Ovary (tissue), 9 donors: Measurements from ENCODE around the gene OR2S2. TPM values are rescaled to one million over a fixed set of nuclear protein-coding genes. Genes with fewer than 3 reads are reported as not detected.
"Not testable (repeated sequence)": the region's sequence is repeated elsewhere in the genome, so short reads cannot be mapped to it uniquely, and the experiment has no call there.

Source experiments
- DNase-seq, 5 donors: peaks; one replicate each; pipeline ENCODE4 v3.0.0-alpha.2; 2019 to 2020
- H3K27ac ChIP-seq, 2 donors: fragments of 200-600 bp; one replicate each; pipeline versions ENCODE4 v1.5.1 to v1.8.0; 2019 to 2022
- H3K27me3 ChIP-seq: fragments of 200-600 bp; one replicate; pipeline ENCODE4 v1.8.0; 2022
- H3K36me3 ChIP-seq: fragments of 200-600 bp; sonication (generic); one replicate; pipeline ENCODE4 v1.5.1; 2019
- H3K4me1 ChIP-seq: one replicate; pipeline ENCODE4 v1.8.1; 2013; ENCODE audit warnings: mild to moderate bottlenecking, moderate library complexity; ENCODE audit not compliant: insufficient read depth
- H3K4me3 ChIP-seq: fragments of 200-600 bp; sonication (generic); one replicate; pipeline ENCODE4 v1.5.1; 2017
- H3K9me3 ChIP-seq, 2 donors: fragments of 200-600 bp in 1 of 2; sonication (generic) in 1 of 2; one replicate each; pipeline versions ENCODE4 v1.5.1 to v1.8.1; 2013 to 2019; ENCODE audit warnings: mild to moderate bottlenecking in 1 of 2, moderate library complexity in 1 of 2
- CTCF ChIP-seq, 3 donors: fragments of 450-650 bp in 2 of 3; fragments of 200-600 bp in 1 of 3; IDR thresholded peaks; one replicate each; pipeline versions ENCODE4 v1.5.1 to v1.8.0; 2016 to 2022; ENCODE audit warnings: antibody characterized with exemption in 3 of 3, mild to moderate bottlenecking in 1 of 3
- EP300 ChIP-seq: sonication (generic); formaldehyde crosslinking; IDR thresholded peaks from one replicate; pipeline ENCODE4 v1.6.1; 2017; ENCODE audit warnings: antibody characterized with exemption
- POLR2A ChIP-seq: fragments of 450-650 bp; IDR thresholded peaks from one replicate; pipeline ENCODE4 v1.6.1; 2017; ENCODE audit warnings: antibody characterized with exemption, mild to moderate bottlenecking, moderate library complexity
- WGBS, 3 donors: extraction: QIAGEN DNeasy Blood & Tissue Kit in 1 of 3; methylation state at CpG; one replicate each; pipeline versions ENCODE4 v1.1.5 to v1.1.7; 2013 to 2017; 5-methylcytosine and 5-hydroxymethylcytosine counted together
- intact Hi-C, 4 donors: fragments of 100-400 bp; cut with DNase I; formaldehyde crosslinking; loops; one replicate each; pipeline versions ENCODE4 v1.11.0 to v1.15.1; 2022 to 2023
- polyA plus RNA-seq, 2 donors: library from polyadenylated mRNA; stranded (reverse); fragments of 200-250 nt in 1 of 2; fragments of 350-450 nt in 1 of 2; fragmentation: Illumina TruSeq in 1 of 2; extraction: RNeasy Lipid Tissue Mini Kit (QIAGEN cat#74804) in 1 of 2; gene quantifications; one replicate each; pipeline ENCODE4 v1.2.3, GENCODE V29; 2013 to 2014
- total RNA-seq, 7 donors: library from RNA; depleted of rRNA in 2 of 7; stranded (reverse); fragments of >200 nt in 2 of 7; fragmentation: NEBNext Ultra II Directional in 3 of 7; extraction: Animal tissue kit (Norgen Biotek cat#: 25700) in 3 of 7; gene quantifications; one replicate each; pipeline versions ENCODE4 v1.1.0 to v1.2.4, GENCODE V29; 2016 to 2023
- donor health status: DM: no; HTN: no; CAD: no; lungs with moderate emphysema.
- donor health status: DM: no; HTN: no; CAD: no.
- donor health status: Bipolar disorder and iron deficiency.
- donor health status: DM: yes; HTN: yes; CAD: no.
- donor health status: DM: no; HTN: no; CAD: no.
- donor health status: DM: yes; HTN: yes; CAD: no.

The OR2S2 gene
- total and polyA plus RNA-seq, 9 donors: not detected

- Histone ChIP-seq H3K27me3 (no peaks in the 10 kb centered on the region), H3K36me3 (no peaks in the 10 kb centered on the region), H3K27ac (no peak overlapping the region), H3K4me1 (no peaks in the 10 kb centered on the region), H3K4me3 (no peak overlapping the region), H3K9me3 (no peaks in the 10 kb centered on the region)
- no peak for DNase-seq
- WGBS, 3 donors: 92 to 95% (median 93%) methylated on average over 4 of the region's 4 CpGs
- intact Hi-C loops: no loop called here
- no peak for TF ChIP-seq CTCF (IDR thresholded peaks at IDR 0.05)
- TF ChIP-seq POLR2A: no peak
- TF ChIP-seq EP300: no peak
Observed at GRCh38 chr9:35935261-35935660, 22.7 kb downstream of the OR2S2 start.

- H3K4me1 ChIP-seq: not testable (repeated sequence)
Observed at GRCh38 chr9:35934069-35934468, 23.9 kb downstream of the OR2S2 start.

GRCh38 chr9:35933550-35934067 lies 24.3 kb downstream of the OR2S2 start:
- intact Hi-C loops: no loop called here
- Histone ChIP-seq H3K4me3 (no peak overlapping the region), H3K27ac (no peak overlapping the region), H3K9me3 (no peaks in the 10 kb centered on the region), H3K4me1 (no peaks in the 10 kb centered on the region), H3K36me3 (no peaks in the 10 kb centered on the region), H3K27me3 (no peaks in the 10 kb centered on the region)
- 79 to 86% (median 81%) methylated on average over 4 of the region's 4 CpGs for WGBS, 3 donors
- no peak for DNase-seq
- TF ChIP-seq CTCF (IDR thresholded peaks at IDR 0.05) (no peak), EP300 (no peak), POLR2A (no peak)

More at GRCh38 chr9:35934069-35934468, 23.9 kb downstream of the OR2S2 start:
- H3K27me3 ChIP-seq, H3K9me3 ChIP-seq, H3K27ac ChIP-seq, DNase-seq, H3K36me3 ChIP-seq, H3K4me3 ChIP-seq, intact Hi-C loops: not testable (repeated sequence)
- 92 to 95% (median 92%) methylated on average over 6 of the region's 6 CpGs for WGBS, 3 donors

GRCh38 chr9:35932735-35933134 lies 25.2 kb downstream of the OR2S2 start:
- H3K9me3 ChIP-seq: no peaks in the 10 kb centered on the region
- DNase-seq: no peak
- no peaks in the 10 kb centered on the region for H3K36me3 ChIP-seq
- intact Hi-C loops: no loop called here
- H3K4me3 ChIP-seq: no peak overlapping the region
- TF ChIP-seq POLR2A (no peak), EP300 (no peak), CTCF (IDR thresholded peaks at IDR 0.05) (no peak)
- H3K4me1 ChIP-seq: no peaks in the 10 kb centered on the region
- no peak overlapping the region for H3K27ac ChIP-seq
- no peaks in the 10 kb centered on the region for H3K27me3 ChIP-seq
- WGBS, 3 donors: 92 to 96% (median 94%) methylated on average over 3 of the region's 3 CpGs

GRCh38 chr9:35930989-35931388 lies 27.0 kb downstream of the OR2S2 start:
- intact Hi-C loops: no loop called here
- WGBS, 3 donors: 93 to 95% (median 95%) methylated on average over 3 of the region's 3 CpGs
- Histone ChIP-seq H3K36me3 (no peaks in the 10 kb centered on the region), H3K9me3 (no peaks in the 10 kb centered on the region), H3K4me1 (no peaks in the 10 kb centered on the region), H3K4me3 (no peak overlapping the region), H3K27ac (no peak overlapping the region), H3K27me3 (no peaks in the 10 kb centered on the region)
- TF ChIP-seq POLR2A (no peak), CTCF (IDR thresholded peaks at IDR 0.05) (no peak), EP300 (no peak)
- no peak for DNase-seq
